Measurements from ENCODE around the gene MRPS27.

DNA sequence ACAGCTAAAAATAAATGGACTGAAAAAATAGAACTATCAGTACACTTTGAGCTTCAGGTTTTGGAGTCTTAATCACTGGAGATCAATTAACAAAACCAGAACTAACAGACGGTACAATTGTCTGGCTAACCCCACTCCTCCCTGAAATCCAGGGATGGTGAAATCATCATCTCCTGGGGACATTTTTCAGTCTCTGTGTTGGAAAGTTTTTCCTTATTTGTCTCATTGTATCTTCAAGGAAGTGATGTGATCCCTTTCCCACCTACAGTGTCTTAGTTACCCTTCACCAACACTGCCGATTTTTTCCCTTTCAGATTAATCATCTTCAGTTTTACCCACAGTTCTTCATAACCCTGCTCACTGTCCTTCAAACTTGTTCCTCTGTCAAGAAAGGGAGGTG, 130.9 kb downstream of the MRPS27 start:
- TF ChIP-seq ZNF274 (IDR thresholded peaks at IDR 0.05; ENCODE audit: low read depth, low read length) = no peak
- no peak for TF ChIP-seq YY1 (IDR thresholded peaks at IDR 0.05; ENCODE audit: insufficient read depth, insufficient read length)
